Activated B cell treated with CpG ODN at 0.5 μM for 24 hours (primary cell): Measurements from ENCODE around the gene SRPX. TPM values are rescaled to one million over a fixed set of nuclear protein-coding genes. Genes with fewer than 3 reads are reported as not detected.

Experiments used
- ATAC-seq: fragments of 200-7000 bp; cut with Tn5 transposase; one replicate; pipeline ENCODE4 v1.10.0; 2021; ENCODE audit warnings: low read depth, mild to moderate bottlenecking, moderate library complexity
- CTCF ChIA-PET: fragments of 350-600 bp; sonication (Branson Sonifier 250); formaldehyde crosslinking; loops from one replicate; lab custom pipeline; 2021; ENCODE audit warnings: antibody characterized with exemption; lab: Charles Lee
- POLR2A ChIA-PET: fragments of 350-600 bp; sonication (Branson Sonifier 250); formaldehyde crosslinking; loops from one replicate; lab custom pipeline; 2021; ENCODE audit warnings: antibody characterized with exemption; lab: Charles Lee
- DNase-seq: peaks from one replicate; pipeline ENCODE4 v3.0.0; 2022
- H3K27ac Mint-ChIP-seq: one replicate; pipeline ENCODE4 v1.8.0; 2020; ENCODE audit warnings: mixed read lengths
- H3K27me3 Mint-ChIP-seq: one replicate; pipeline ENCODE4 v1.8.0; 2021; ENCODE audit warnings: mixed read lengths
- H3K36me3 Mint-ChIP-seq: one replicate; pipeline ENCODE4 v1.8.0; 2021; ENCODE audit warnings: low read depth, mixed read lengths
- H3K4me1 Mint-ChIP-seq: one replicate; pipeline ENCODE4 v1.8.0; 2021; ENCODE audit warnings: mixed read lengths
- H3K4me3 Mint-ChIP-seq: one replicate; pipeline ENCODE4 v1.8.0; 2020; ENCODE audit warnings: mild to moderate bottlenecking, mixed read lengths
- H3K9me3 Mint-ChIP-seq: one replicate; pipeline ENCODE4 v1.8.0; 2020; ENCODE audit warnings: mixed read lengths
- intact Hi-C: fragments of 100-400 bp; cut with micrococcal nuclease; formaldehyde crosslinking; loops from one replicate; pipeline ENCODE4 v1.15.1; 2024
- total RNA-seq: library from RNA; stranded (reverse); gene quantifications from 2 replicates; pipeline ENCODE4 v1.2.3, GENCODE V29; 2022
- TF ChIP-seq, protein P1 (sequence below): fragments of 200-600 bp; IDR thresholded peaks from one replicate; pipeline ENCODE4 v1.8.0; 2022; ENCODE audit warnings: antibody characterized with exemption, mild to moderate bottlenecking

SRPX gene
- total RNA-seq, 1 donor from 2014 or later: not detected

GRCh38 chrX:38256019-38256418, 35.3 kb upstream of the SRPX start:
- TF ChIP-seq, protein P1, sequence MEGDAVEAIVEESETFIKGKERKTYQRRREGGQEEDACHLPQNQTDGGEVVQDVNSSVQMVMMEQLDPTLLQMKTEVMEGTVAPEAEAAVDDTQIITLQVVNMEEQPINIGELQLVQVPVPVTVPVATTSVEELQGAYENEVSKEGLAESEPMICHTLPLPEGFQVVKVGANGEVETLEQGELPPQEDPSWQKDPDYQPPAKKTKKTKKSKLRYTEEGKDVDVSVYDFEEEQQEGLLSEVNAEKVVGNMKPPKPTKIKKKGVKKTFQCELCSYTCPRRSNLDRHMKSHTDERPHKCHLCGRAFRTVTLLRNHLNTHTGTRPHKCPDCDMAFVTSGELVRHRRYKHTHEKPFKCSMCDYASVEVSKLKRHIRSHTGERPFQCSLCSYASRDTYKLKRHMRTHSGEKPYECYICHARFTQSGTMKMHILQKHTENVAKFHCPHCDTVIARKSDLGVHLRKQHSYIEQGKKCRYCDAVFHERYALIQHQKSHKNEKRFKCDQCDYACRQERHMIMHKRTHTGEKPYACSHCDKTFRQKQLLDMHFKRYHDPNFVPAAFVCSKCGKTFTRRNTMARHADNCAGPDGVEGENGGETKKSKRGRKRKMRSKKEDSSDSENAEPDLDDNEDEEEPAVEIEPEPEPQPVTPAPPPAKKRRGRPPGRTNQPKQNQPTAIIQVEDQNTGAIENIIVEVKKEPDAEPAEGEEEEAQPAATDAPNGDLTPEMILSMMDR: no peak
- no peak overlapping the region for H3K27ac Mint-ChIP-seq

DNA sequence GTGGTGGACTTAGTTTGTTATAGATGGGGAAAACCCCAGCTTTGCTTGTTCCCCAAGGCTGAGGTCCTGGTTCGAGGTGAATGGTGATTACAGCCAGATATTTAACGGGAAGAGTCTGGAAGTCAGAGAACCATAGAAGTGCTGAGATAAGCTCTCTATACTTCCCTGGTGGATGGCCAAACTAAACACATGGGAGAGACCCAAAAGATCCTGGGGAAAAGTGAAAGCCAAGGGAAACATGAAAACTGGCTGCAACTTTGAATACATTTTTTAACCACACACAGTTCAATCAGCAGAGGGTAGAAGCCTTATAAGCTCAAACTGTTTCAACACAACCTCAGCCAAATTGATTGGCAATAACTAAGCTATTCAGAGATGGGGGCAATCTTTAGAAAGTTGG, 29.3 kb upstream of the SRPX start:
- DNase-seq (no peak), ATAC-seq (no peak)
- TF ChIP-seq, protein P1: no peak
- intact Hi-C loops: no loop called here
- Mint-ChIP-seq H3K27ac (no peak overlapping the region), H3K4me3 (no peak overlapping the region), H3K27me3 (peaks cover 2% of the 10 kb centered on the region), H3K4me1 (no peaks in the 10 kb centered on the region), H3K9me3 (no peaks in the 10 kb centered on the region), H3K36me3 (no peaks in the 10 kb centered on the region)
- ChIA-PET POLR2A (no interaction called here), CTCF (no interaction called here)

More at GRCh38 chrX:38256019-38256418, 35.3 kb upstream of the SRPX start:
- no peaks in the 10 kb centered on the region for H3K4me1 Mint-ChIP-seq
- intact Hi-C loops: no loop called here
- ChIA-PET CTCF (no interaction called here), POLR2A (no interaction called here)
- H3K27me3 Mint-ChIP-seq: peaks cover 6% of the 10 kb centered on the region
- ATAC-seq: no peak
- H3K36me3 Mint-ChIP-seq: no peaks in the 10 kb centered on the region
- DNase-seq: no peak
- no peaks in the 10 kb centered on the region for H3K9me3 Mint-ChIP-seq
- no peak overlapping the region for H3K4me3 Mint-ChIP-seq

GRCh38 chrX:38247051-38247450, 26.4 kb upstream of the SRPX start:
- Mint-ChIP-seq H3K27me3 (no peaks in the 10 kb centered on the region), H3K4me3 (no peak overlapping the region), H3K9me3 (no peaks in the 10 kb centered on the region), H3K4me1 (no peaks in the 10 kb centered on the region), H3K27ac (no peak overlapping the region), H3K36me3 (no peaks in the 10 kb centered on the region)
- ATAC-seq (no peak), DNase-seq (no peak)
- TF ChIP-seq, protein P1: no peak
- POLR2A ChIA-PET: no interaction called here
- CTCF ChIA-PET: no interaction called here
- intact Hi-C loops: no loop called here

GRCh38 chrX:38240541-38240940, 19.9 kb upstream of the SRPX start:
- H3K27ac Mint-ChIP-seq: no peak overlapping the region

DNA sequence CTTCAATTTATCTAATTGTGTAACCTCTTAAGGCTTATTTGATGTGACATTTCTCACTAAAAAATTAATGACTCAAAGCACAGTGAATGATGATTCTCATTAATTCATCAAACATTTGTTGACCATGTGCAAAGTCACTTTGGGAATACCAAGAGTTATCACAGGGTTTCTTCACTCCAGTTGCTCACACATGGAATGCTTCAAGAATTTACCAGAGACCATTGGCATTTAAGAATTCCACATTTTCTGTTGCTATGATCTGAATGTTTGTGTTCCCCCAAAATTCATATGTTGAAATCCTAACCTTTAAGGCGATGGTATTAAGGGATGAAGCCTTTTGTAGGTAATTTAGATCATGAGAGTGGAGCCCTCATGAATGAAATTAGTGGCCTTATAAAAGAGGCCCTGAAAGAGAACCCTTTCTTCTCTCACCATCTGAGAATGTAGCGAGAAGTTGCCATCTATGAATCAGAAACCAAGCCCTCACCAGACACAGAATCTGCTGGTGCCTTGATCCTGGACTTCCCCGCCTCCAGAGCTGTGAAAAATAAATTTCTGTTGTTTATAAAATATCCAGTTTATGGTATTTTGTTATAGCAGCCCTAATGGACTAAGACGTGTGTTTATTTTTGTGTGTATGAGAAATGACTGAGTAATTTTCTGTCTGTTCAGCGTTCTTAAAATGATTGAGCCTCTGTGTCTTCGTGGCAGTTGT, 16.4 kb upstream of the SRPX start:
- H3K27me3 Mint-ChIP-seq: peaks cover 9% of the 10 kb centered on the region
- H3K9me3 Mint-ChIP-seq: no peaks in the 10 kb centered on the region
- CTCF ChIA-PET: no interaction called here
- POLR2A ChIA-PET: no interaction called here
- H3K4me3 Mint-ChIP-seq: no peak overlapping the region
- intact Hi-C loops: no loop called here
- no peak overlapping the region for H3K27ac Mint-ChIP-seq
- ATAC-seq (no peak), DNase-seq (no peak)
- no peaks in the 10 kb centered on the region for H3K4me1 Mint-ChIP-seq
- no peaks in the 10 kb centered on the region for H3K36me3 Mint-ChIP-seq
- TF ChIP-seq, protein P1: no peak

More at GRCh38 chrX:38240541-38240940, 19.9 kb upstream of the SRPX start:
- DNase-seq: no peak
- TF ChIP-seq, protein P1: no peak
- H3K4me1 Mint-ChIP-seq: no peaks in the 10 kb centered on the region
- ATAC-seq: no peak
- ChIA-PET CTCF (no interaction called here), POLR2A (no interaction called here)
- H3K4me3 Mint-ChIP-seq: no peak overlapping the region
- H3K36me3 Mint-ChIP-seq: no peaks in the 10 kb centered on the region
- H3K9me3 Mint-ChIP-seq: no peaks in the 10 kb centered on the region
- intact Hi-C loops: no loop called here
- H3K27me3 Mint-ChIP-seq: peaks cover 9% of the 10 kb centered on the region
